Peyer's patch (tissue), 4 donors: Measurements from ENCODE around the gene EFNA4. TPM values are rescaled to one million over a fixed set of nuclear protein-coding genes. Genes with fewer than 3 reads are reported as not detected.

ENCODE experiments used
- DNase-seq, 3 donors: peaks; one replicate each; pipeline ENCODE4 v3.0.0-alpha.2; 2017 to 2019
- H3K27ac ChIP-seq, 4 donors: fragments of 200-600 bp; sonication (generic); one replicate each; pipeline ENCODE4 v1.5.1; 2016 to 2019
- H3K27me3 ChIP-seq, 2 donors: fragments of 200-600 bp; sonication (generic); one replicate each; pipeline ENCODE4 v1.5.1; 2019
- H3K36me3 ChIP-seq, 3 donors: fragments of 200-600 bp; sonication (generic); one replicate each; pipeline ENCODE4 v1.5.1; 2016 to 2019
- H3K4me1 ChIP-seq, 4 donors: fragments of 200-600 bp; sonication (generic); one replicate each; pipeline ENCODE4 v1.5.1; 2016 to 2019
- H3K4me3 ChIP-seq, 4 donors: fragments of 200-600 bp; sonication (generic); 1 replicate in 3 of 4; 2 replicates in 1 of 4; pipeline ENCODE4 v1.5.1; 2016 to 2019; ENCODE audit warnings: mild to moderate bottlenecking in 1 of 4
- H3K9me3 ChIP-seq, 4 donors: fragments of 200-600 bp; sonication (generic); one replicate each; pipeline ENCODE4 v1.5.1; 2016 to 2019; ENCODE audit warnings: mild to moderate bottlenecking in 1 of 4
- POLR2A ChIP-seq, 2 donors: fragments of 450-650 bp; IDR thresholded peaks; one replicate each; pipeline ENCODE4 v1.5.1; 2017; ENCODE audit warnings: antibody characterized with exemption in 2 of 2, mild to moderate bottlenecking in 2 of 2, moderate library complexity in 2 of 2
- total RNA-seq, 4 donors: library from RNA; depleted of rRNA; stranded (reverse); fragments of >200 nt; gene quantifications; one replicate each; pipeline ENCODE4 v1.1.0, GENCODE V29; 2016
- TF ChIP-seq, protein P1 (sequence below), 6 experiments: fragments of 450-650 bp in 4 of 6; fragments of 200-600 bp in 2 of 6; sonication (generic) in 1 of 6; IDR thresholded peaks; one replicate each; pipeline ENCODE4 v1.5.1; 2017 to 2019; ENCODE audit warnings: antibody characterized with exemption in 6 of 6, mild to moderate bottlenecking in 3 of 6, moderate library complexity in 1 of 6

EFNA4 gene
- total RNA-seq, 4 donors from 2014 or later = 2.5 to 39.6 (median 18.2) TPM

DNA sequence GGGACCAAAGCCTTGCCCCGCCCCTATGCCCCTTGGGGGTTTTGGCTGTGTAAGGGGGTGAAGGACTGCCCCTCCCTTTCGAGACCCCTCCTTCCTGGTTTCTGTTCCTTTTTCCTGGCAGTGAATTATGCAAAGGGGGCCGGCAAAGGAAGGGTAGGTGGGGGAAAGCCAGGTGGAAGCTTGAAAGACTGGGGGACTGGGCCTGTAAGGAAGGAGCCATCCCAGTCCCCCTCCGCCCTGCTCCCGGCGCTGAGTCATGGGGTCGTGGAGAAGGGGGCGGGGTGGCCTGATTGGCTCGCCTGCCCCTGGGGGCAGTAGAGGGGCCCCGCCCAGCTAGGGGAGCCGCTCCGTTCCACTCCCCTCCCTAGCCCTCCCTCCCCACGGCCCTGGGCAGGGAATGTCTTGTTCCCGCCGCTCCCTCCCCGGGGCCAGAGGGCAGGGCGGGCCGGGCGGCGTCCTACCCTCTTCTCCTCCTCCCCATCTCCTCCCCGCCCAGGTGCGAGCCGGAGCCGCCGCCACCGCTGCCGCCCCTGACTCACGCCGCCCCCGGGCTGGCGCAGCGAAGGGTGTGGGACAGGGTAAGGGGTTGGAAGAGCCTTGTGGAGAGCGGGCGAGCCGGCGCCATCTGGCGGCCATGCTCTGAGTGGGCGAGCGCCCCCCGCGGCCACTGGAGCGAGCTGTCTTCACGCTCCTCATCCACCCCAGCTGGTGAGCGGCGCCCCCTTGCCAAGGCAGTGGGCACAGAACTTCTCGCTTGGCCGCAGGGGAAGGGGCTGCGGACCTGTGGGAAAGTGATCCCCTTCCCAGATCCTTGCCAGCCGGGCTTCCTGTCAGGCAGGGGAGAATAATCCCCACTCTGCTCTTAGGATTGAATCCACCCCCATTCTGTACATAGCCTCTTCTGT, 46.2 kb upstream of the EFNA4 start:
- TF ChIP-seq POLR2A (IDR thresholded peaks at IDR 0.05) = peak; percentile 32 to 69
- TF ChIP-seq, protein P1, sequence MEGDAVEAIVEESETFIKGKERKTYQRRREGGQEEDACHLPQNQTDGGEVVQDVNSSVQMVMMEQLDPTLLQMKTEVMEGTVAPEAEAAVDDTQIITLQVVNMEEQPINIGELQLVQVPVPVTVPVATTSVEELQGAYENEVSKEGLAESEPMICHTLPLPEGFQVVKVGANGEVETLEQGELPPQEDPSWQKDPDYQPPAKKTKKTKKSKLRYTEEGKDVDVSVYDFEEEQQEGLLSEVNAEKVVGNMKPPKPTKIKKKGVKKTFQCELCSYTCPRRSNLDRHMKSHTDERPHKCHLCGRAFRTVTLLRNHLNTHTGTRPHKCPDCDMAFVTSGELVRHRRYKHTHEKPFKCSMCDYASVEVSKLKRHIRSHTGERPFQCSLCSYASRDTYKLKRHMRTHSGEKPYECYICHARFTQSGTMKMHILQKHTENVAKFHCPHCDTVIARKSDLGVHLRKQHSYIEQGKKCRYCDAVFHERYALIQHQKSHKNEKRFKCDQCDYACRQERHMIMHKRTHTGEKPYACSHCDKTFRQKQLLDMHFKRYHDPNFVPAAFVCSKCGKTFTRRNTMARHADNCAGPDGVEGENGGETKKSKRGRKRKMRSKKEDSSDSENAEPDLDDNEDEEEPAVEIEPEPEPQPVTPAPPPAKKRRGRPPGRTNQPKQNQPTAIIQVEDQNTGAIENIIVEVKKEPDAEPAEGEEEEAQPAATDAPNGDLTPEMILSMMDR (IDR thresholded peaks at IDR 0.05) = peak; percentile 99 to 100 (median 99)
- Histone ChIP-seq H3K36me3 (peaks cover 0 to 42% (median 0%) of the 10 kb centered on the region in 3 donors), H3K27me3 (no peaks in the 10 kb centered on the region), H3K9me3 (no peaks in the 10 kb centered on the region), H3K4me3 (peak overlapping the region; percentile 33 to 50 (median 46)), H3K27ac (peak overlapping the region; percentile 85 to 99 (median 92)), H3K4me1 (peaks cover 0 to 57% (median 31%) of the 10 kb centered on the region in 4 donors)
- peak; percentile 90 to 98 (median 95) for DNase-seq

DNA sequence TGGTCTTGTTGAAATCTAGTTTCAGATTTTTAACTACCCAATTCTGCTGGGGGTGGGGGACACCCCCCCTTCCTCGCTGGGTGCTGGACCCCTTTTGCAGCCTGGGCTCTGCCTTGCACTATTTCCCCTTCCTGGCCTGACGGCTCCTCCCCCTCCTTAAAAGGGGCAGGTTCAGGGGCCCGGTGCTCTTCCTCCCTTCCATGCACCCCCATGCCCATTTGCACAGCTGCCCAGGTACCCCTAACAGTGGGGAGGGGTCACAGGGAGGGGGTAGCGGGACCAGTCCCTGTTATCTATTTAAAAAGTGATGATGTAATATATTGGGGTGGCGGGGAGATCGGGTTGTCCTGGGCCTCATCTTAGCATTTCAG, 45.6 kb upstream of the EFNA4 start:
- no peaks in the 10 kb centered on the region for H3K27me3 ChIP-seq
- peaks cover 0 to 42% (median 0%) of the 10 kb centered on the region in 3 donors for H3K36me3 ChIP-seq
- peaks cover 0 to 53% (median 28%) of the 10 kb centered on the region in 4 donors for H3K4me1 ChIP-seq
- peak overlapping the region; percentile 33 to 50 (median 46) for H3K4me3 ChIP-seq
- DNase-seq = peak in 1 of 3 donors; percentile 54
- TF ChIP-seq, protein P1 (IDR thresholded peaks at IDR 0.05) = no peak
- TF ChIP-seq POLR2A (IDR thresholded peaks at IDR 0.05) = no peak
- H3K27ac ChIP-seq = peak overlapping the region; percentile 85 to 99 (median 92)
- H3K9me3 ChIP-seq = no peaks in the 10 kb centered on the region

DNA sequence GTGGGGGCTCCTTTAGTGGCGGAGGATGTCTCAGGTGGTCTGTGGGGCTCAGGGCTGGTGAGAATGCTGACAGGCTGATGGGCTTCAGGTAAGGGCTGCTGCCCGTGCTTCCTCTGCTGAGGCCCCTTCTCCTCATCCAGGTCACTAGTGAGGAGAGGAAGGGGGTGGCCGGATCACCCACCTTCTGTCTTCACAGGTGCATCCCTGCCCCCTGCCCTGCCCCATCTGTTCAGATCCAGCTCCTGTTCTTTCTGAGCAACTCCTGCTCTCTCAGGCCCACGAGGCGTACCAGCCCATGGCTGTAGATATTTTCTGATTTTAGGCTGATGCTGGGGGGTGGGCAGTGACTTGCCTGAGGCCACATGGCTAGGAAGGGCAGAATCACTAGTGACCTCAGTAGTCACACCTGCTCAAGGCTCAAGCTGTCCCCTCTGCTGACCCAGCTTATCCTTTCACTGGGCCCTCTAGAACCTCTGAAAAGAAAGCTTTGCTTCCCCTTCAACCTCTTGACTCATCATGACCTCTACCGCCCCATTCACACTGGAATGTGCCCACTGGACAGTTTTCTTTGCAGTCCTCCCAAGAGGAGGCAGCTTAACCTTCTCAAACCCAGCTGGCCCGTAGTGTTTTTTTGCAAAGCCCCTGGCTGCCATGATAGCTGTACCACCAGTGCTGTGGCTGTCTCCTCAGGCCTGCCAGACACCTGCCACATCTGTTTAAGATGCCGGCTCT, 44.8 kb upstream of the EFNA4 start:
- TF ChIP-seq, protein P1 (IDR thresholded peaks at IDR 0.05) = no peak
- TF ChIP-seq POLR2A (IDR thresholded peaks at IDR 0.05) = no peak
- Histone ChIP-seq H3K9me3 (no peaks in the 10 kb centered on the region), H3K27me3 (no peaks in the 10 kb centered on the region), H3K27ac (peak overlapping the region in 3 of 4 donors; percentile 85 to 99 (median 87)), H3K4me3 (no peak overlapping the region), H3K36me3 (peaks cover 0 to 41% (median 0%) of the 10 kb centered on the region in 3 donors), H3K4me1 (peaks cover 0 to 47% (median 28%) of the 10 kb centered on the region in 4 donors)
- no peak for DNase-seq

DNA sequence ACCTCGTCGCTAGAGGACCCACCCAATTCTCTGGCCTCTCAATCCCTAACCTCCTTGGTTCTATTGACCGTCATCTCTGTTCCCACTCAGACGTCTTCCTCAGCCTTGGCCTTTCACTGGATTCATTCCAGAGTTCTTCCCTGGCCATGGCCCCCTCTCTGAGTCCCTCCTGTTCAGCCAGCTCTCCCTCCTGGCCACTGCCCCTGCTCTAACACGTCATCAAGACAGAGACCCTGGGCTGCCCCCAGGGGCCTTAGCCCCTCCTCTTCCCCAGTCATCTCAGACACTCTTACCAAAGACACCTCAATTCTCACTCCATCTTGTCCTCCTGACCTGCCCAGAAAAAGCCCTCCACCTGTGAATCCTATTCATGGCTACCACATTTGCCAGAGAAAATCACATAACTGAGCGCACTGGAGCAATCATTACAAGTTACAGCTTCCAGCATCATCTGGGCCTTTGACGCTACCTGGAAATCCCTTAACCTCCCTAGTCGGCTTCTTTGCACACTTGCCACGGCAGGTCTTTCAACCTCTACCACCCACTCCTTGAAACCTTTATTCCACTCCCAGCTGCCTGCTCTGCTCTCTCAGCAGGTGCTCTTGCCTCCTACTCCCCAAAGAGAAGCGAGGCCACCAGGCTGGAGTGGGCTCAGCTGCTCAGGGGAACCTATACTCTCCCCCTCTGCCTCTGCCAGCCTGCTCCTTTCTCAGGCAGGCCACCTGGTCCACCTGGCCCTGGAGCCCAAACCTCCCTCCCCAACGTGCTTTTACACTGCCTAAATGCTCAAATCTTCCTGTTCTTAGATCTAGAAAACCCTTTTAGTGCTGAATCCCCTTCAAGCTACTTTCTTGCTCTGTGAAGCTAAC, 43.9 kb upstream of the EFNA4 start:
- Histone ChIP-seq H3K4me3 (no peak overlapping the region), H3K9me3 (no peaks in the 10 kb centered on the region), H3K27me3 (no peaks in the 10 kb centered on the region), H3K27ac (peak overlapping the region in 1 of 4 donors; percentile 99), H3K36me3 (peaks cover 0 to 32% (median 0%) of the 10 kb centered on the region in 3 donors), H3K4me1 (peaks cover 0 to 40% (median 24%) of the 10 kb centered on the region in 4 donors)
- no peak for DNase-seq
- TF ChIP-seq, protein P1 (IDR thresholded peaks at IDR 0.05) = no peak
- TF ChIP-seq POLR2A (IDR thresholded peaks at IDR 0.05) = no peak
